GM12878 (cell line): ENCODE measurements around the gene CARD16.

ENCODE experiments used
- CTCF ChIP-seq, 3 experiments: IDR thresholded peaks in 2 of 3; conservative IDR thresholded peaks in 1 of 3; 2 replicates each; pipeline ENCODE4 v1.5.1; 2011; ENCODE audit warnings: low read depth in 3 of 3, low read length in 3 of 3, mild to moderate bottlenecking in 3 of 3, control low read depth in 2 of 3, moderate library complexity in 2 of 3, inconsistent platforms in 1 of 3, mixed read lengths in 1 of 3; ENCODE audit not compliant: control insufficient read depth in 2 of 3, insufficient read depth in 1 of 3; ENCODE audit errors: extremely low read depth in 1 of 3
- POLR2A ChIP-seq: IDR thresholded peaks from 2 replicates; pipeline ENCODE4 v1.6.1; 2011; ENCODE audit warnings: low read depth, mild to moderate bottlenecking, low read length
- YY1 ChIP-seq: IDR thresholded peaks from 2 replicates; pipeline ENCODE4 v1.6.1; 2011; ENCODE audit warnings: low read depth, mild to moderate bottlenecking, low read length

- TF ChIP-seq CTCF (IDR thresholded peaks at IDR 0.05 in 2 of 3, conservative IDR thresholded peaks at IDR 0.05 in 1 of 3; ENCODE audit: control insufficient read depth in 2 of 3, extremely low read depth in 1 of 3, insufficient read depth in 1 of 3, low read depth in 3 of 3, low read length in 3 of 3): peak; percentile 73 to 92 (median 91)
- no peak for TF ChIP-seq YY1
- TF ChIP-seq POLR2A: no peak
Measured at GRCh38 chr11:105000797-105001196, 44.3 kb downstream of the CARD16 start.
